ENCODE results near the gene EXD3.
A peak's percentile ranks its signal among the peaks of the same experiment; 100 is the strongest.

EXD3 gene

GRCh38 chr9:137303151-137303892 is 119.6 kb downstream of the EXD3 start:
- no peak for DNase-seq

GRCh38 chr9:137302449-137303150 is 120.4 kb downstream of the EXD3 start:
- no peak for DNase-seq

DNA sequence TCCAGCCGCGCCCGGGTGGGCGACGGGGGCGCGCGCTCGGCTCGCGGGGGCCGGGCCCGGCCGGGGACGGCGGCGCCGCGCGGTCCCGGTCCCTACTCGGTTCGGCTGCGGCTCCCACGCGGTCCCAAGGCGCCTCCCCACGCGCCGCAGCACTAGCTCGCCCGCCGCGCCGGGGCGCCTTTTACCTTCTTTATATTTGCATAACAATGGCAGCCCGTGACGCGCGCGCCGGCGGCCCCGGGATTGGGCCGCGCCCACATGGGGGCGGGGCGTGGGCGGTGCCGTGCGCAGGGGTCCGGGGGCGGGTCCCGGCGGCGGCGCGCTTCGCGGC is 120.9 kb downstream of the EXD3 start, which contains the start of gene NRARP:
Gene NRARP (minus strand): TSS at position 154 of the 331 bp plus-strand sequence. CDS start 343 bp downstream, outside the sequence.
- peak; percentile 66 for DNase-seq

DNA sequence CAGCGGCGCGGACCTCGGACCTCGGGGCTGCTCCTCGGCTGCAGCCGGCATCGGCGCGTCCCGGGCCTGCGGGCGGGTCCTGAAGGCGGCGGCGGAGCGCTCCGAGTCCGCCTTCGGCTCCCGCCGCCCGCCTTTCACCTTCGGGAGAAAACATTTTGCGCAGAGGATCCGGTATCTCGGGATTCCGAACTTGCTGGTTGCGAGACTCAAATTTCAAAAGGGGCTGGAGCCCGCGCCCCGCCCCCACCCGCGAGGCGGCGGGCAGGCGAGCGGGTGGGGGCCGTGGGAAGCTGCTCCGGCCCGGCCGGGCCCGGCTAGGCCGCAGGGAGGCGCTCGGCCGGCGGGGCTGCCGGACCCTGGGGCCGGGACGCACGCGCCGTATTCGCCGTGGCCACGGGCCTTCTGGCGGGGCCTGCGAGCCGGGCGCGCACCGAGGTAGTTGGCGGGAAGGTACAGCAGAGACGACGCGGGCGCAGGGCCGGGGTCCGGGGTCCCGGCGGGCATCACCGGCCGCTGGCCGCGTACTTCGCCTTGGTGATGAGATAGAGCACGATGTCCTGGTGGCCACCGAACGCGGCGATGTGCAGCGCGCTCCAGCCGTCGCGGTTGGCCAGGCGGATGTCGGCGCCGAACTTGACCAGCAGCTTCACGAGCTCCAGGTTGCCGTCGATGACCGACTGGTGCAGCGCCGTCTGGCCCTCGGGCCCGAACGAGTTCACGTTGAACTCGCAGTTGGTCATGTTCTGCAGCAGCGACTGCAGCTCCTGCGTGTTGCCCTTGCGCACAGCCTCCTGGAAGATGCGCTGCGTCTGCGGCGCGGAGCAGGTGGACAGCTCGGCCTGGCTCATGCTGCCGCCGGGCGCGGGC is 121.6 kb downstream of the EXD3 start:
- DNase-seq, result no peak

DNA sequence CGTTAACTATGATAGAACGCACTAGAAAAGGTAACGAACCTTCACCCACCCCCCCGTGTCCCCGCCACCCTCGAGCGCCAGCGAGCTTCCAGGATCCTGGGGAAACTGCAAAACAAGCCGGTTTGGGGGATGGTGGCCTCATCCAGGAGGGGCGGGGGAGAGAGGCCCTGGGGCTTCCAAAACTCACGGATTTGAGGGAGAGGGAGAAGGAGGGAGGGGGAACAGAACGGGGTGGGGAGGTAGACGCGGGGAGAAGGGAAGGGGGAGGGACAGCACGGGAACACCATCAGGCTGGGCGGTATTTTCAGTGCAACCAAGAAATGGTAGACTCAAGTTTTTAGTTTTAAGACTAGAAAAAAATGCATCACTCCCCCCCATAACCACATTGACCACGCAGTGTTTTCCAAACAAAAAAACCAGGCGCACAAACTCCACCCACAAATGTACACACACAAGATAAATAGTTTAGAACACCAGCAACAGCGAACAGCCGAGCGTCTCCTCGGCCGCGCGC is 122.3 kb downstream of the EXD3 start:
- peak; percentile 53 for DNase-seq

DNA sequence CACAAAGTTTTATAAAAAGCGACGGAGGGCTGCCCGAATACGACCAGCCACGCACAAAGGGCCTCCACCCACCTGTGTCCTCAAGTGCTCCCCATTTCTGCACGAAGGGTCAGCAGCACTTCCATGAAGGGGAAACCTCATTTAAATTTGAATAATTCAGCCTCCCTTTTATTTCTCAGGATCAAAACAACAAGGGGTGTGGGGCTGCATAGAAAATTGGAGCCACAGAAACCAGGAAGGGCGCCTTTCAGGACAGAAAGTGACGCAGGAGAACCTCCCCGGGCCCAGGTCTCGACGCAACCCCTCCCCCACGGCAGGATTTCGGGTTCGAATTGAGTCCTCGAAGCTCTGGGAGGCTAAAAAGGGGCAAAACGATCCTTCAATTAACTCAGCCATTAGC is 123.0 kb downstream of the EXD3 start:
- no peak for DNase-seq

- no peak for DNase-seq
Observed at GRCh38 chr9:137299203-137299565, 123.8 kb downstream of the EXD3 start.

- DNase-seq, result no peak
Observed at GRCh38 chr9:137298401-137299202, 124.4 kb downstream of the EXD3 start.

DNA sequence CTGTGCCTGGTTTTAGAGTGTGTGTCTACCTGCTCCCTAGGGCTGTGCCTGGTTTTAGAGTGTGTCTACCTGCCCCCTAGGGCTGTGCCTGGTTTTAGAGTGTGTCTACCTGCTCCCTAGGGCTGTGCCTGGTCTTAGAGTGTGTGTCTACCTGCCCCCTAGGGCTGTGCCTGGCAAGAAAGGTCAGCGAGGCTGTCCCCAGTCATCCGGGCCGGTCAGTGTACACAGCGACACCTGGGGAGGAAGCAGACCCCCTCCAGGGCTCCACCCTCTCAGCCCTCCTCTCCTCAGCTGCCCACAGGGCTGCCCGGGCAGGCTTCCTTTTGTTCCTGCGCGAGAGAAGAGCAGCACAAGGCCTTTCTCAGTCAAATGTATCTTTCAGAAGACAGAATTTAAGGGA is 125.0 kb downstream of the EXD3 start:
- no peak for DNase-seq

- no peak for DNase-seq
Observed at GRCh38 chr9:137296670-137297664, 126.0 kb downstream of the EXD3 start.

- DNase-seq, result no peak
Observed at GRCh38 chr9:137295849-137296669, 126.9 kb downstream of the EXD3 start.

- no peak for DNase-seq
Observed at GRCh38 chr9:137295238-137295811, 127.6 kb downstream of the EXD3 start.

- no peak for DNase-seq
Observed at GRCh38 chr9:137294681-137295237, 128.2 kb downstream of the EXD3 start.

DNA sequence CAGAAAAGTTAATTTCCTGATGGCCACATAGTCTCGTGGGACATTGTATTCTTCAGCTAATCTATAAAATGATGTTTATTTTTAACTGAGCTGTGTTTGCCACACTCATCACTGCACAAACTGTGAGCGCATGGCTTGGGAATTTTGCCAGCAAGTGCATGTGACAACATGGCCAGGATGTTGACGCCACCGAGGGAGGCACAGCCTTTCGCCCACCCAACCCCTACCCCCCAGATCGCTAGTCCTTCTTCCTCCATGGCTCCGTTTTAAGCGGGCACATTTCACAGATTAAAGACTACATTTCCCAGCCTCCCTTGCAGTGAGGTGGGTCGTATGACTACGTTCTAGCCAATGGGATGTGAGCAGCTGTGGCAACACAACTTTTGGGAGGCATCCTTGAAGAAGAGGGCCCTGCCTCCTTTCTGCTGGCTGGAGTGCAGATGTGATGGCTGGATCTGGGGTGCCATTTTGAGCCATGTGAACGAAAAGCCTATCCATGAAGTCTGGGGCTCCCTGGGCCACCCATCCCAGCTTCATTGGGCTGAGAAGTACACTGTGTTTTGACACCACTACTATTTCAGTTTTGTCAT is 128.8 kb downstream of the EXD3 start:
- peak; percentile 55 for DNase-seq

DNA sequence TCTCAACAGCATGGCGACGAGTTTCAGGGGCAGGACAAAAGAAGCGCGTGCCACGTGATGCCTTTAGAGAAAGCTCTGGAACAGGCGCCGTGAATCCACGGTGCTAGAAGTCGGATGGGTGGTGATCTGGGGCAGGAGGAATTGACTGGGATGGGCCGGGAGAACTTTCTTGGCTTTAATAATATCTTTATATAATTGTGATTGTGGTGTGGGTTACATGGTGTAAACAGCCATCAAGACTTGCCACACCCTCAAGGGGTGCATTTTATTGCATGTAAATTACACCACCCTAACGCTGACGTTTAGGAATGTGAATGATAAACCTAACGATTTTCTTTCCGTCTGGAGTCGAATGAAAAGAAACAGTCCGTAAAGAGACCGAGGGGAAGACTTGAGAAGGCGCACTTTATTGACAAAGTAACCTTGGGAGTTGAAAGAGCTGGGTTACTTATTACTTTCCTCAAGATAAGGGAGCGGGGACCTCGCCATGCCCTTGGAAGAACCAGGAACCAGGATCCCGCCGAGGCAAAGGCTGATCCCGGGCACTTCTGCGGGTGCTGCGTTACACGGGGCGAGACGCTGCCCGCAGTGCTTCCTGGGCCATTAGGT is 129.4 kb downstream of the EXD3 start:
- DNase-seq, result no peak

DNA sequence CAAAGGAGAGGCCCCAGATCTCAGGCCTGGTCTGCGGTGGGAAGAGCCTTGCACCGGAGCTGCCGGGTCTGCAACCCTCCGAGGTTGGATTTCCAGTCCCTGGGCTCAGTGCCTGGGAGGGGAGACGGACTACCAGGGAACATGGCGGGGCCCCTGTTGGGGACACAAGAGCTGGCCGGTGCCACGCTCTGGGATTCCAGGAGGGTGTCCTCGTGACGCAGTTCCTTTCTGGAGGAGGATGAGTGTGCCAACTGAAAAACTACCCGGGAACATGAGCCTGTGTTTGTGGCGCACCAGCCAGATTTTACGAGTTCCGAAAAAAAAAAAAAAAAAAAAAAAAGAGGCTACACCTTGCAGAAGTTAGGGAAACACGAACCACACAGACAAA is 129.9 kb downstream of the EXD3 start:
- DNase-seq, result no peak

- DNase-seq, result peak; percentile 27
Observed at GRCh38 chr9:137286975-137287383, 136.0 kb downstream of the EXD3 start.

GRCh38 chr9:137281345-137282116 is 141.4 kb downstream of the EXD3 start:
- no peak for DNase-seq

Data from NCI-H748 treated with DMSO at 0.1 percent for 48 hours (cell line).